GM23248 (cell line): Measurements from ENCODE around the gene ETV6. TPM values are rescaled to one million over a fixed set of nuclear protein-coding genes. Genes with fewer than 3 reads are reported as not detected.

Experiments used
- DNase-seq: peaks from one replicate; pipeline ENCODE4 v3.0.0-alpha.2; 2015
- H2AFZ ChIP-seq: fragments of 200-600 bp; sonication (generic); 2 replicates; pipeline ENCODE4 v1.6.1; 2016; ENCODE audit warnings: antibody characterized with exemption
- H3F3A ChIP-seq: fragments of 200-600 bp; sonication (generic); 2 replicates; pipeline ENCODE4 v1.6.1; 2016; ENCODE audit warnings: mild to moderate bottlenecking, antibody characterized with exemption, mixed run types; ENCODE audit not compliant: insufficient read depth
- H3K27ac ChIP-seq: fragments of 200-600 bp; sonication (generic); 2 replicates; pipeline ENCODE4 v1.5.1; 2016; ENCODE audit warnings: mild to moderate bottlenecking
- H3K27me3 ChIP-seq: fragments of 200-600 bp; sonication (generic); replicated peaks from 2 replicates; pipeline ENCODE4 v1.6.1; 2016; ENCODE audit warnings: mild to moderate bottlenecking; ENCODE audit not compliant: insufficient read depth
- H3K36me3 ChIP-seq: fragments of 200-600 bp; sonication (generic); 2 replicates; pipeline ENCODE4 v1.6.1; 2016; ENCODE audit warnings: low read depth, mild to moderate bottlenecking
- H3K4me1 ChIP-seq: fragments of 200-600 bp; sonication (generic); 2 replicates; pipeline ENCODE4 v1.6.1; 2016; ENCODE audit warnings: mild to moderate bottlenecking; ENCODE audit not compliant: insufficient read depth
- H3K4me2 ChIP-seq: fragments of 200-600 bp; sonication (generic); one replicate; pipeline ENCODE4 v1.6.1; 2016; ENCODE audit warnings: mild to moderate bottlenecking; ENCODE audit not compliant: unreplicated experiment
- H3K4me3 ChIP-seq: fragments of 200-600 bp; sonication (generic); 2 replicates; pipeline ENCODE4 v1.5.1; 2016; ENCODE audit warnings: mild to moderate bottlenecking
- H3K79me2 ChIP-seq: fragments of 200-600 bp; sonication (generic); 2 replicates; pipeline ENCODE4 v1.6.1; 2016; ENCODE audit warnings: mild to moderate bottlenecking; ENCODE audit not compliant: insufficient read depth
- H3K9ac ChIP-seq: fragments of 200-600 bp; sonication (generic); 2 replicates; pipeline ENCODE4 v1.6.1; 2016; ENCODE audit warnings: mild to moderate bottlenecking
- H3K9me2 ChIP-seq: fragments of 200-600 bp; sonication (generic); 2 replicates; pipeline ENCODE4 v1.6.1; 2016; ENCODE audit warnings: mixed run types, mild to moderate bottlenecking, moderate library complexity; ENCODE audit not compliant: insufficient read depth
- H3K9me3 ChIP-seq: fragments of 200-600 bp; sonication (generic); one replicate; pipeline ENCODE4 v1.6.1; 2017; ENCODE audit warnings: low read depth
- H4K20me1 ChIP-seq: fragments of 200-600 bp; sonication (generic); 2 replicates; pipeline ENCODE4 v1.6.0; 2016; ENCODE audit not compliant: insufficient read depth
- EZH2 ChIP-seq: fragments of 200-600 bp; sonication (generic); IDR thresholded peaks from 2 replicates; pipeline ENCODE4 v1.6.1; 2018; ENCODE audit warnings: antibody characterized with exemption, mild to moderate bottlenecking; ENCODE audit not compliant: insufficient read depth, poor library complexity, severe bottlenecking
- EZH2phosphoT487 ChIP-seq: fragments of 200-600 bp; sonication (generic); IDR thresholded peaks from 2 replicates; pipeline ENCODE4 v1.6.1; 2018; ENCODE audit warnings: antibody characterized with exemption, moderate library complexity, mild to moderate bottlenecking, low read depth; ENCODE audit not compliant: insufficient read depth
- WGBS, 2 experiments: methylation state at CpG; one replicate each; pipeline ENCODE4 v1.1.6; 2015 to 2017; ENCODE audit warnings: low lambda C conversion rate in 2 of 2, low coverage in 1 of 2; ENCODE audit errors: missing lambda C conversion rate in 2 of 2; 5-methylcytosine and 5-hydroxymethylcytosine counted together
- in situ Hi-C: fragments of 300-500 bp; cut with MboI; formaldehyde crosslinking; loops from 2 replicates; pipeline ENCODE4 v1.15.0; 2020
- polyA plus RNA-seq: library from polyadenylated mRNA; unstranded; fragments of >200 nt; fragmentation: Nextera tagmentation; extraction: Ambion mirVana; gene quantifications from 2 replicates; pipeline ENCODE4 v1.2.1, GENCODE V29; 2016
- total RNA-seq: library from RNA; depleted of rRNA; stranded (reverse); fragments of >200 nt; shearing (Covaris generic); gene quantifications from 2 replicates; pipeline ENCODE4 v1.2.3, GENCODE V29; 2014

The ETV6 gene
- total and polyA plus RNA-seq, 2 experiments from 2014 or later, result 2.5 to 10.4 TPM

DNA sequence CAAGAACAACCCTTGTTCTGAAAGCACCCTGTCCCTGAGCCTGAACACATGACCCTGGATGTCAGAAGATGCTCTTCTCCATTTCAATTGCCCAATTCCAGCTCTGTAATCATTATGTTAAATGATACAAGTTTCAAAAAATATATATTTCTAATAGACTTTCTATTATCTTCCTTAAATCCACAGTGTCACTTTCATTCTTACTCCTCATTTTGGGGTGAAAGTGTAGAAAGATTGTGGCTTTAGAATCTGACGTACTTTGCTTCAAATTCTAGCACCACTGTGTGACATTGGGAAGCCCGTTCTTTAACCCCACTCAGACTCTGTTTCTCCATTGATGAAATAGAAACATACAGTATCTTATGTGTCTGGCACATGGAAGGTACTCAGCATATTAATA lies 83.2 kb downstream of the ETV6 start:
- Histone ChIP-seq H3K9me3 (no peaks in the 10 kb centered on the region), H3K9ac (no peak overlapping the region), H3K9me2 (no peaks in the 10 kb centered on the region), H3K4me3 (no peak overlapping the region), H3K27me3 (no peaks in the 10 kb centered on the region), H4K20me1 (no peaks in the 10 kb centered on the region), H2AFZ (no peak overlapping the region), H3K36me3 (no peaks in the 10 kb centered on the region), H3K27ac (no peak overlapping the region), H3K4me2 (no peak overlapping the region), H3F3A (no peaks in the 10 kb centered on the region), H3K79me2 (peaks cover 88% of the 10 kb centered on the region), H3K4me1 (peaks cover 27% of the 10 kb centered on the region)
- TF ChIP-seq EZH2phosphoT487, result no peak
- no peak for TF ChIP-seq EZH2
- in situ Hi-C loops, result no loop called here
- DNase-seq, result no peak
- 94 to 96% methylated on average over 2 of the region's 2 CpGs for WGBS, 2 experiments

DNA sequence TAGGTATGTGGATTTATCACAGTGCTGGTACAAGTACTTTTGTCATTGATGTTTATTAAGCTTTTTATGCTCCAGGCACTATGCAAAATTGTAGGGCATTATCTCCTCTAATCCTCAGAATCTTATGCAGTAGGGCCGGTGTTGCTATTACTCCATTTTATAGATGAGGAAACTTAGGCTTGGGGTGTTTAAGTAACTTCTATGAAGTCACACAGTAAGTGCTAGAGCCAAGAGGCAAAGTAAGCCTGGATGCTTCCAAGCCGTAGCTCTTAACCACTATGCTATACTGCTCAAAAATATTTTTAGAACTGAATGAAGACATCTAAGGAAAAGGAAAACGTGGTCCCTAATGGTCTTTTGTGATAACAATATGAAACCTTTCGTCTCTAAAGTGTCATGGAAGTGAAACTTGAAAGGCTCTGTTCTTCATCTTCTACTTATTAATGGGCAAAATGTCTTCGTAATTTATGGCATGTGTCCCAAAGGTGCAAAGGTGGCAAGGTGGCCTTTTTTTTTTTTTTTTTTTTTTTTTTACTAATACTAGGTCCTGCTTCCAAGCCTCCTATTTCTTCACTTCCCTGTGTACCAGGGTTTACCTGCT lies 85.2 kb downstream of the ETV6 start:
- H3K27me3 ChIP-seq, result no peaks in the 10 kb centered on the region
- H3K79me2 ChIP-seq, result peaks cover 82% of the 10 kb centered on the region
- peaks cover 15% of the 10 kb centered on the region for H3K4me1 ChIP-seq
- no peak for DNase-seq
- H3K9me2 ChIP-seq, result no peaks in the 10 kb centered on the region
- no peaks in the 10 kb centered on the region for H4K20me1 ChIP-seq
- no peak overlapping the region for H3K4me3 ChIP-seq
- WGBS, 2 experiments, result 98% methylated on average over 5 of the region's 5 CpGs
- no peak overlapping the region for H3K4me2 ChIP-seq
- no peaks in the 10 kb centered on the region for H3F3A ChIP-seq
- no peaks in the 10 kb centered on the region for H3K9me3 ChIP-seq
- no peak overlapping the region for H3K27ac ChIP-seq
- in situ Hi-C loops, result no loop called here
- no peaks in the 10 kb centered on the region for H3K36me3 ChIP-seq
- H3K9ac ChIP-seq, result no peak overlapping the region
- no peak for TF ChIP-seq EZH2phosphoT487
- TF ChIP-seq EZH2, result no peak
- H2AFZ ChIP-seq, result no peak overlapping the region

- in situ Hi-C loops, result no loop called here
- Histone ChIP-seq H3K9me3 (no peaks in the 10 kb centered on the region), H4K20me1 (no peaks in the 10 kb centered on the region), H3K4me3 (no peak overlapping the region), H3K9ac (no peak overlapping the region), H2AFZ (no peak overlapping the region), H3K4me2 (no peak overlapping the region), H3K27ac (no peak overlapping the region), H3K4me1 (peaks cover 10% of the 10 kb centered on the region), H3K79me2 (peaks cover 85% of the 10 kb centered on the region), H3K27me3 (no peaks in the 10 kb centered on the region), H3K9me2 (no peaks in the 10 kb centered on the region), H3K36me3 (no peaks in the 10 kb centered on the region), H3F3A (peaks cover 7% of the 10 kb centered on the region; the same call in 1 of the 2 replicates)
- WGBS, 2 experiments, result 85 to 89% methylated on average over 6 of the region's 6 CpGs
- no peak for DNase-seq
- TF ChIP-seq EZH2 (no peak), EZH2phosphoT487 (no peak)
Measured at GRCh38 chr12:11738450-11738849, 89.0 kb downstream of the ETV6 start.

GRCh38 chr12:11739980-11740577 lies 90.6 kb downstream of the ETV6 start:
- H3K9me2 ChIP-seq, result no peaks in the 10 kb centered on the region
- in situ Hi-C loops, result no loop called here
- WGBS, 2 experiments, result 76% methylated on average over 9 of the region's 9 CpGs
- H3K27ac ChIP-seq, result no peak overlapping the region
- H3K4me1 ChIP-seq, result peaks cover 10% of the 10 kb centered on the region
- H3K4me3 ChIP-seq, result no peak overlapping the region
- TF ChIP-seq EZH2 (no peak), EZH2phosphoT487 (no peak)
- H3K79me2 ChIP-seq, result peaks cover 90% of the 10 kb centered on the region
- H3K9ac ChIP-seq, result no peak overlapping the region
- DNase-seq, result no peak
- H3K9me3 ChIP-seq, result no peaks in the 10 kb centered on the region
- no peak overlapping the region for H3K4me2 ChIP-seq
- no peaks in the 10 kb centered on the region for H4K20me1 ChIP-seq
- peaks cover 7% of the 10 kb centered on the region; the same call in 1 of the 2 replicates for H3F3A ChIP-seq
- no peaks in the 10 kb centered on the region for H3K36me3 ChIP-seq
- H2AFZ ChIP-seq, result no peak overlapping the region
- H3K27me3 ChIP-seq, result no peaks in the 10 kb centered on the region
